Measurements from ENCODE around the gene FXYD2.
"Not testable (repeated sequence)": the region's sequence is repeated elsewhere in the genome, so short reads cannot be mapped to it uniquely, and the experiment has no call there.

FXYD2 gene

GRCh38 chr11:117824571-117825537 is at the start of gene FXYD2:
Gene FXYD2, minus strand, starts transcription at chr11:117824744. Its CDS starts 66 bp downstream, at chr11:117824678.
- no peak for DNase-seq

- DNase-seq: no peak
Observed at GRCh38 chr11:117873828-117874125, 49.2 kb upstream of the FXYD2 start.

GRCh38 chr11:117872975-117873827 is 48.7 kb upstream of the FXYD2 start:
- no peak for DNase-seq

GRCh38 chr11:117872420-117872961 is 47.9 kb upstream of the FXYD2 start:
- DNase-seq: no peak

GRCh38 chr11:117871784-117872183 is 47.2 kb upstream of the FXYD2 start:
- no peak for DNase-seq

- DNase-seq: no peak
Observed at GRCh38 chr11:117871160-117871559, 46.6 kb upstream of the FXYD2 start.

- DNase-seq: no peak
Observed at GRCh38 chr11:117870103-117870952, 45.8 kb upstream of the FXYD2 start.

GRCh38 chr11:117869604-117870003 is 45.1 kb upstream of the FXYD2 start:
- no peak for DNase-seq

- no peak for DNase-seq
Observed at GRCh38 chr11:117868815-117869561, 44.4 kb upstream of the FXYD2 start.

GRCh38 chr11:117868088-117868487 is 43.5 kb upstream of the FXYD2 start:
- no peak for DNase-seq

- DNase-seq: no peak
Observed at GRCh38 chr11:117866526-117866925, 42.0 kb upstream of the FXYD2 start.

- not testable (repeated sequence) for DNase-seq
Observed at GRCh38 chr11:117865546-117865945, 41.0 kb upstream of the FXYD2 start.

- DNase-seq: no peak
Observed at GRCh38 chr11:117863383-117863782, 38.8 kb upstream of the FXYD2 start.

- no peak for DNase-seq
Observed at GRCh38 chr11:117862753-117863152, 38.2 kb upstream of the FXYD2 start.

- DNase-seq: no peak
Observed at GRCh38 chr11:117862019-117862725, 37.6 kb upstream of the FXYD2 start.

- no peak for DNase-seq
Observed at GRCh38 chr11:117861151-117862018, 36.8 kb upstream of the FXYD2 start.

GRCh38 chr11:117860139-117860538 is 35.6 kb upstream of the FXYD2 start:
- no peak for DNase-seq

GRCh38 chr11:117859488-117860112 is 35.1 kb upstream of the FXYD2 start:
- DNase-seq: no peak

GRCh38 chr11:117859061-117859460 is 34.5 kb upstream of the FXYD2 start:
- DNase-seq: no peak

Data from GDM1 (cell line).